D721Med (cell line): Measurements from ENCODE around the gene BTNL9.

Experiments
- DNase-seq: peaks from one replicate; pipeline ENCODE4 v3.0.0; 2011; ENCODE audit warnings: low spot score; ENCODE audit not compliant: insufficient read length
- FAIRE-seq: peaks from 2 replicates; lab custom pipeline; 2011; peaks lifted over from hg19 to GRCh38; lab: Jason Lieb, UNC
- TF ChIP-seq, protein P1 (sequence below): IDR thresholded peaks from 2 replicates; pipeline ENCODE4 v1.5.1; 2012; ENCODE audit warnings: mild to moderate bottlenecking, control low read depth; ENCODE audit not compliant: insufficient read depth; ENCODE audit errors: missing control alignments

Gene BTNL9

GRCh38 chr5:181063514-181063913 is 23.4 kb downstream of the BTNL9 start:
- DNase-seq (no peak), FAIRE-seq (no peak)
- TF ChIP-seq, protein P1, sequence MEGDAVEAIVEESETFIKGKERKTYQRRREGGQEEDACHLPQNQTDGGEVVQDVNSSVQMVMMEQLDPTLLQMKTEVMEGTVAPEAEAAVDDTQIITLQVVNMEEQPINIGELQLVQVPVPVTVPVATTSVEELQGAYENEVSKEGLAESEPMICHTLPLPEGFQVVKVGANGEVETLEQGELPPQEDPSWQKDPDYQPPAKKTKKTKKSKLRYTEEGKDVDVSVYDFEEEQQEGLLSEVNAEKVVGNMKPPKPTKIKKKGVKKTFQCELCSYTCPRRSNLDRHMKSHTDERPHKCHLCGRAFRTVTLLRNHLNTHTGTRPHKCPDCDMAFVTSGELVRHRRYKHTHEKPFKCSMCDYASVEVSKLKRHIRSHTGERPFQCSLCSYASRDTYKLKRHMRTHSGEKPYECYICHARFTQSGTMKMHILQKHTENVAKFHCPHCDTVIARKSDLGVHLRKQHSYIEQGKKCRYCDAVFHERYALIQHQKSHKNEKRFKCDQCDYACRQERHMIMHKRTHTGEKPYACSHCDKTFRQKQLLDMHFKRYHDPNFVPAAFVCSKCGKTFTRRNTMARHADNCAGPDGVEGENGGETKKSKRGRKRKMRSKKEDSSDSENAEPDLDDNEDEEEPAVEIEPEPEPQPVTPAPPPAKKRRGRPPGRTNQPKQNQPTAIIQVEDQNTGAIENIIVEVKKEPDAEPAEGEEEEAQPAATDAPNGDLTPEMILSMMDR = no peak

DNA sequence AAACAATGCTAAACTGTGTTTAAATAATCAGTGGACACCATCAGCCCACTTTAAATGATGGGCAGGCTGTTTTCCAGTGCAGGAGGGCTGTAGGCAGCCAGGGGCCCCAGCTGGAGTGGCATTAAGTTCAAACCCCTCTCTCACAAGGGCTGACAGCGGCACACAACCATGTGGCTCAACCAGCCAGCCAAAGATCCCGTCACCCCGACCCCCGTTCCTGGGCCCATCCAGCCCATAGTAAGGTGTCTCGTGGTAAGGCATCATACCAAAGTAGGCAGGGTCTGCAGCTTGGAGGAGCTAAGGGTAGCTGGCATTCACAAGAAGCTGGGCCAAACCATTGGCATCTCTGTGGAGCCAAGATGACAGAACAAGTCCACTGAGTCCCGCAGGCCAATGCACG is 24.9 kb downstream of the BTNL9 start:
- TF ChIP-seq, protein P1 = no peak
- DNase-seq = no peak
- no peak for FAIRE-seq

GRCh38 chr5:181069767-181070491 is 29.9 kb downstream of the BTNL9 start:
- TF ChIP-seq, protein P1 = no peak
- no peak for DNase-seq

GRCh38 chr5:181070523-181070922 is 30.5 kb downstream of the BTNL9 start:
- FAIRE-seq (no peak), DNase-seq (no peak)

More at GRCh38 chr5:181069767-181070491, 29.9 kb downstream of the BTNL9 start:
- FAIRE-seq = no peak

GRCh38 chr5:181071257-181071656 is 31.2 kb downstream of the BTNL9 start:
- FAIRE-seq (no peak), DNase-seq (no peak)
- TF ChIP-seq, protein P1 = no peak

More at GRCh38 chr5:181070523-181070922, 30.5 kb downstream of the BTNL9 start:
- TF ChIP-seq, protein P1 = no peak

DNA sequence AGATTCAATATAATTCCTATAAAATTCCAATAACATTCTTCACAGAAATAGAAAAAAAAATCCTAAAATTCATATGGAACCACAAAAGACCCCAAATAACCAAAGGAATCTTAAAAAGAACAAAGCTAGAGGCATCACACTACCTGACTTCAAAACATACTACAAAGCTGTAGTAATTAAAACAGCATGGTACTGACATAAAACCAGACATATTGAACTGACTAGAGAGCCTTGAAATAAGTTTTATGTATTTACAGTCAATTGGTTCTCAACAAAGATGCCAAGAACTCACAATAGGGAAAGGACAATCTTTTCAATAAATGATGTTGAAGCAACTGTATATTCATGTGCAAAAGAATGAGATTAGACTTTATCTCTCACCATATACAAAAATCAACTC is 36.9 kb downstream of the BTNL9 start:
- TF ChIP-seq, protein P1 = no peak
- DNase-seq (no peak), FAIRE-seq (no peak)

DNA sequence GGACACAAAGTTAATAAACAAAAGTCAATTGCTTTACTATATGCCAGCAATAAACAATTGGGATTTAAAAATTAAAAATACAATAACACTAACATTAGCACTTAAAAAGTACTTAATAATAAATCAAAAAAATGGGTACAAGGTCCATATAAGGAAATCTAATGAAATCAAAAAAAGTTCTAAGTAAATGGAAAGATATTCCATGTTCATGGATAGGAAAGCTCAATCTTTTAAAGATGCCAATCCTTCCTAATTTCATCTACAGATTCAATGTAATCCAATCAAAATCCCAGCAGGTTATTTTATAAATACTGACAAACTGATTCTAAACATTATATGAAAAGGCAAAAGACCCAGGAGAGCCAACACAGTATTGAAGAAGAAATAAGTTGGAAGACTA is 41.9 kb downstream of the BTNL9 start:
- FAIRE-seq = no peak
- no peak for DNase-seq
- TF ChIP-seq, protein P1 = no peak
